A549 treated with AZD9567 at 1 μM for 4 hours (cell line): ENCODE measurements around the gene ABCD1. TPM values are rescaled to one million over a fixed set of nuclear protein-coding genes. Genes with fewer than 3 reads are reported as not detected.

ENCODE experiments used
- total RNA-seq: library from RNA; stranded (reverse); fragments of 200-300 nt; extraction: Qiagen RNA extraction; gene quantifications from 5 replicates; pipeline ENCODE4 v1.2.3, GENCODE V29; 2022; ENCODE audit not compliant: insufficient read depth

Gene ABCD1
- 3.6 to 4.2 TPM (median 4.0 TPM) in 5 replicates for total RNA-seq

DNA sequence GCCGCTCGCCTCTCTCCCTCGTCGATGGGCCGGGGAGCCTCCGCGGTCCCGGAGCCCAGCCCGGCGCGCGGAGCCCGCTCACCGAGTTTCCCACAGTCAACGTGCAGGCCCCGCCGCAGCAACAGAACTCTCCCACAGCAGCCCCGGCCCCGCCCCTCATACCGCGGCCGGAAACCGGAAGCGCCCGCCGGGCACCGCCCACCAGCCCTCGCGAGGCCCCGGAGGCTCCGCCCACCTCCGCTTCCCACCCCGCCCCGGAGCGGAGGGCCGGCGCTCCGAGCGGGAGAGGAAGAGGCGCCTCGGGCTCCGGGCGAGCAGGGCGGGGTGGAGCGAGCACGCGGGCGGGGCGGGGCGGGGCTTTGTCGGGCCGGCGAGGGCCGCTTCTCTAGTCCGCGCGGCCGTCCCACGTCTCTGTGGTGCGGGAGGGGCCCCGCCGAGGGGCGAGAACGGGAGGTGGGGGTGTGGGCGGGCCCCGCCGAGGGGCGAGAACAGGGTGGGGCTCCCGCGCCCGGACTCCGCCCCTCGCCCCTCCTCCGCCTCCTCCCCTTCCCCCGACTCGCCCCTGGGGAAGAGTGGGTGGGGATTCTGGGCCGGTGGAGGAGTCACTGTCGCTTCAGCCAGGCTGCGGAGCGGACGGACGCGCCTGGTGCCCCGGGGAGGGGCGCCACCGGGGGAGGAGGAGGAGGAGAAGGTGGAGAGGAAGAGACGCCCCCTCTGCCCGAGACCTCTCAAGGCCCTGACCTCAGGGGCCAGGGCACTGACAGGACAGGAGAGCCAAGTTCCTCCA is at the start of gene ABCD1, which contains the start of gene BCAP31:
ABCD1 (plus strand) TSS at position 605 of the 787 bp plus-strand sequence. CDS start 411 bp downstream, outside the sequence.
BCAP31 (minus strand) TSS at position 136 of the 787 bp plus-strand sequence. CDS start 1,143 bp downstream, outside the sequence.

DNA sequence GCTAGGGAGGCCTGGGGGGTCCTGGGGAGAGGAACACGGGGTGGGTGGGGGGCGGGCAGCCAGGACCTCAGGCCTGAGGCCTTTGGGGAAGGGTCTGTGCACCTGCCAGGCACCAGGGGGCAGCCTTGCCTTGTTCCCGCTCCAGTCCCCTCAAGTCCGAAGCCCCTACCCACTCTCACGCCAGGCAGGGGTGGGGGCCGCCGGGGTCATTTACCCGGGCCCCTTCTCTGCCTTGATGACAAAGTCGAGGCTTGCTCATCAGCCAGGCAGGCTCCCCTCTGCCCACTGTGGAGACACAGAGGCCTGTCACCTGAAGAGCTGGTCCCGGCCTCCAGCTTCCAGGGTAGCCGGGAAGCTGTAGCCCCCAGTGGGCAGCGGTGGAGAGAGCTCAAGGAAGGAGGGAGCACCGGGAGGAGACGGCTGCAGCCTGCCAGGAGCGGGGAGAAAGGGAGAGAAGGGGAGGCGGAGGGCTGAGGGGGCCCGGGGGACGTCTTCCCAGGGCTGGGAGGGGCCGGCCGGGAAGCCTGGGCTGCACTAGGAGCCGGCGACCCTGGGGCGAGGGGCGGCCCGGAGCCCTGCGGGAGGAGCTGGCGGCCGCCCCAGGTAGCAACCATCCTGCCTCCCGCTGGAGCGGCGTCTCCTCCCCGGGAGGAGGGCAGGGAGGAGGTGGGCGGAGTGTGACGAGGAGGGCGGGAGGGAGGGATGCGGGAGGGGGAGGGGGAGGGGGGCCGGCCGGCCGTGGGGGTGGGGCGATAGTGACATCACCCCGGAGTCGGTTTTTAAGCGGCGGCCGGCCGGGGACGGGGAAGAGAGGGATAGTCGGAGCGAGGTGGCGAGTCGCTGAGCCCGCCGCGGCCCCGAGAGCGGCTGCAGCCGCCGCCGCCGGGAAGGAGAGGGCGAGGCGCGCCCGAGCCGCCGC is 37.3 kb upstream of the ABCD1 start, which contains the start of gene SLC6A8:
SLC6A8 (plus strand) TSS at position 806 of the 919 bp plus-strand sequence. CDS start 649 bp downstream, outside the sequence.

DNA sequence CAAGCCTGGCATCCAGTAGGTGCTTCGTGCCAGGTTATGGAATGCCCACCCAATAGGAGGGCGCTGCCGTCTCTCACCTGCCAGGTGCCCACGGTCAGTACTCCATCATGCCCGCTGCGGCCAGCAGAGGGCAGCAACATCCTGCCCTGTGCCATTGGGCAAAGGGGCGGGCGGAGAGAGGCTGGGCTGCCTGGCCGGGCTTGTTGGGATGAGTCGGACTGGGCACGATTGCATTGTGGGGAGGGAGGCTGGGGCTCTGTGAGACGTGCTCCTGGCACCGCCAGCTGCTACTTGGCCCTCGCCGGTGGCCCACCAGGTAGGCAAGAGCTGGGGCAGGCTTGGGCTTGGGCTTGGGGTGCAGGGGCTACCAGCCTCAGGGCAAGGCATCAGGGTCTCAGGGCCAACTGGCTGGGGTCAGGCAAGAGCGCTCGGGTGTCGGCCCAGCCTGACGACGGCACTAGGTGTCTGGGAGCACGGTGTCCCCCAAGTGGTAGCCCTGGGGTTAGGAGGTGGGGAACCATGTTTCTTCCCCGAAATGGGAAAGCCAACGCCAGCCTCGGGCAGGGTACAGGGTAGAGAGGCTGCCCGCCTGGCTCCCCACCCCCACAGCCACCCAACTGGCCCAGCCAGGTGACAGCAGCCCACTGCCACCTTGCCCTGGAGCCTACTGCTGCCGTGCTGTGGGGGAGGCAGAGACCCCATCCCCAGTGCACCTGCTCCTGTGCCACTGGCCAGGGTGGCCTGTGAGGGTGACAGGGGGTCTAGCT is 39.5 kb downstream of the ABCD1 start, which contains the start of gene PLXNB3:
PLXNB3 (plus strand) TSS at position 261 of the 767 bp plus-strand sequence. CDS start 1,287 bp downstream, outside the sequence.

DNA sequence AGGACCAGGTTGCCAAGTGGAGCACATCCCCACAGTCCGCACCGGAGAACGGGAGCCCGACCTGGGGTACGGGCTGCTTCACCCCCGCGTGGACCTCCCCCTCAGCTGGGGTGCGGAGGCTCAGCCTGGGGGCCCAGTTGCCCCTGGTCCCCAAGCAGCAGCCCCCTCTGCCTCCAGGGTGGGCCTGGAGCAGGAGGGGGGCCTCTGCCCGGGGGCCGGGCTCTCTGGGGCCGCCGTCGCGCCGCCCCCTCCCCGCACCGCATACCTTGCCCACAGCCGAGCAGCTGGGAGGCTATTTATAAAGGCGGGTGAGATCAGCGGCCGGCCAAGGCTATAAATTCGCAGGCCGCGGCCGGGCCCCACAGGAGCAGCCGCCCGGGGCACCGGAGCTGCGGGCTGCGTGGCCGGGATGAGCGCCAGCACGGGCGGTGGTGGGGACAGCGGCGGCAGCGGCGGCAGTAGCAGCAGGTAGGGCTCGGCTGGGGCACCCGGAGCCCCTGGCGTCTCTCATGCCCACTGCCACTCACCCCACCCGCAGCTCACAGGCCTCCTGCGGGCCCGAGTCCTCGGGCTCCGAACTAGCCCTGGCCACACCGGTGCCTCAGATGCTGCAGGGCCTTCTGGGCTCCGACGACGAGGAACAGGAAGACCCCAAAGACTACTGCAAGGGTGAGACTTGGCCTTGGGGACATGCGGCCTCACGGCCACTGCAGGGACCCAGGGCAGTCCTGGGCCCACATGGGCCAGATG is 56.2 kb downstream of the ABCD1 start, which contains the start of gene SRPK3:
SRPK3 (plus strand) TSS at position 364 of the 750 bp plus-strand sequence; CDS start at position 410, 46 bp downstream.

Other genes with a start within 250 kb of the ABCD1 start
- not detected in 5 replicates for gene BGN, start 229.9 kb upstream of the ABCD1 start, total RNA-seq
- gene ATP2B3, start 207.2 kb upstream of the ABCD1 start, total RNA-seq = 0.03 to 0.12 TPM (median 0.08 TPM) in 4 of 5 replicates, not detected in the other
- gene CCNQ, start 125.7 kb upstream of the ABCD1 start, total RNA-seq = 44.9 to 66.0 TPM (median 62.5 TPM) in 5 replicates
- 1.2 to 2.2 TPM (median 1.4 TPM) in 5 replicates for gene DUSP9, start 77.7 kb upstream of the ABCD1 start, total RNA-seq
- gene PNCK, start 51.0 kb upstream of the ABCD1 start, total RNA-seq = 0.09 to 0.29 TPM (median 0.19 TPM) in 4 of 5 replicates, not detected in the other
- gene SLC6A8, start 36.9 kb upstream of the ABCD1 start, total RNA-seq = 11.7 to 38.2 TPM (median 12.2 TPM) in 5 replicates
- 353 to 447 TPM (median 363 TPM) in 5 replicates for gene BCAP31, start 469 bp upstream of the ABCD1 start, total RNA-seq
- gene PLXNB3, start 39.4 kb downstream of the ABCD1 start, total RNA-seq = 3.4 to 4.6 TPM (median 3.9 TPM) in 5 replicates
- gene SRPK3, start 56.2 kb downstream of the ABCD1 start, total RNA-seq = 0.10 to 0.16 TPM in 2 of 5 replicates, not detected in the others
- 60.5 to 64.8 TPM (median 60.9 TPM) in 5 replicates for gene IDH3G, start 69.5 kb downstream of the ABCD1 start, total RNA-seq
- gene SSR4, start 69.8 kb downstream of the ABCD1 start, total RNA-seq = 326 to 447 TPM (median 414 TPM) in 5 replicates
- gene PDZD4, start 105.7 kb downstream of the ABCD1 start, total RNA-seq = 2.7 to 3.6 TPM (median 3.2 TPM) in 5 replicates
- 9.4 to 21.1 TPM (median 19.4 TPM) in 5 replicates for gene L1CAM, start 161.3 kb downstream of the ABCD1 start, total RNA-seq
- gene AVPR2, start 179.8 kb downstream of the ABCD1 start, total RNA-seq = not detected in 5 replicates
- 1.3 to 2.2 TPM (median 2.0 TPM) in 4 of 5 replicates, not detected in the other for gene ARHGAP4, start 201.4 kb downstream of the ABCD1 start, total RNA-seq
- 188 to 246 TPM (median 219 TPM) in 5 replicates for gene NAA10, start 210.2 kb downstream of the ABCD1 start, total RNA-seq
- gene RENBP, start 219.8 kb downstream of the ABCD1 start, total RNA-seq = 0.22 TPM in 1 of 5 replicates, not detected in the others
- gene HCFC1, start 247.0 kb downstream of the ABCD1 start, total RNA-seq = 35.4 to 41.3 TPM (median 35.6 TPM) in 5 replicates
- 5.8 to 12.2 TPM (median 7.4 TPM) in 5 replicates for gene TMEM187, start 247.9 kb downstream of the ABCD1 start, total RNA-seq